Astrocyte of the cerebellum (primary cell): ENCODE results near the gene WDR76.

Experiments used
- DNase-seq: peaks from one replicate; pipeline ENCODE4 v3.0.0-alpha.2; 2011; ENCODE audit warnings: low read depth
- H3K4me3 ChIP-seq: 2 replicates; pipeline ENCODE4 v1.5.1; 2011; ENCODE audit warnings: mild to moderate bottlenecking, low read depth, low read length, moderate library complexity
- CTCF ChIP-seq: IDR thresholded peaks from 2 replicates; pipeline ENCODE4 v1.5.1; 2012; ENCODE audit warnings: low read length, low read depth, moderate library complexity, mild to moderate bottlenecking; ENCODE audit errors: missing control alignments
- in situ Hi-C: cut with HindIII; loops from 2 replicates; pipeline ENCODE4 v1.10.0; 2017; ENCODE audit warnings: low sequenced_read_pairs

WDR76 gene

GRCh38 chr15:43878446-43878845 is 51.6 kb downstream of the WDR76 start:
- H3K4me3 ChIP-seq, result no peak overlapping the region
- TF ChIP-seq CTCF, result no peak
- DNase-seq, result no peak
- in situ Hi-C loops, result no loop called here

GRCh38 chr15:43879386-43880355 is 52.9 kb downstream of the WDR76 start:
- TF ChIP-seq CTCF, result no peak
- in situ Hi-C loops, result no loop called here

GRCh38 chr15:43880406-43881194 is 53.8 kb downstream of the WDR76 start:
- TF ChIP-seq CTCF, result no peak
- peak; percentile 12 for DNase-seq
- in situ Hi-C loops, result no loop called here
- H3K4me3 ChIP-seq, result no peak overlapping the region

More at GRCh38 chr15:43879386-43880355, 52.9 kb downstream of the WDR76 start:
- no peak for DNase-seq
- no peak overlapping the region for H3K4me3 ChIP-seq

GRCh38 chr15:43881245-43881644 is 54.4 kb downstream of the WDR76 start:
- TF ChIP-seq CTCF, result no peak
- no peak for DNase-seq
- H3K4me3 ChIP-seq, result no peak overlapping the region
- in situ Hi-C loops, result no loop called here

GRCh38 chr15:43881944-43882343 is 55.1 kb downstream of the WDR76 start:
- H3K4me3 ChIP-seq, result no peak overlapping the region
- TF ChIP-seq CTCF, result peak; percentile 61
- in situ Hi-C loops, result no loop called here
- no peak for DNase-seq

- H3K4me3 ChIP-seq, result no peak overlapping the region
- no peak for DNase-seq
- in situ Hi-C loops, result no loop called here
- no peak for TF ChIP-seq CTCF
Measured at GRCh38 chr15:43883571-43883970, 56.8 kb downstream of the WDR76 start.
